NCI-H2227 (cell line): Measurements from ENCODE around the gene PNKD.
"Not testable (repeated sequence)": the region's sequence is repeated elsewhere in the genome, so short reads cannot be mapped to it uniquely, and the experiment has no call there.

Source experiments
- DNase-seq: peaks from one replicate; lab custom pipeline; 2025; ENCODE audit not compliant: unreplicated experiment; lab: John Stamatoyannopoulos, UW

Gene PNKD

GRCh38 chr2:218291318-218292047, 21.2 kb downstream of the PNKD start:
- DNase-seq: no peak

GRCh38 chr2:218292048-218293014, 22.0 kb downstream of the PNKD start, which contains the start of gene TMBIM1:
TMBIM1 (minus strand) TSS chr2:218292503; CDS start chr2:218282141, 10,362 bp downstream.
- DNase-seq: peak; percentile 49

DNA sequence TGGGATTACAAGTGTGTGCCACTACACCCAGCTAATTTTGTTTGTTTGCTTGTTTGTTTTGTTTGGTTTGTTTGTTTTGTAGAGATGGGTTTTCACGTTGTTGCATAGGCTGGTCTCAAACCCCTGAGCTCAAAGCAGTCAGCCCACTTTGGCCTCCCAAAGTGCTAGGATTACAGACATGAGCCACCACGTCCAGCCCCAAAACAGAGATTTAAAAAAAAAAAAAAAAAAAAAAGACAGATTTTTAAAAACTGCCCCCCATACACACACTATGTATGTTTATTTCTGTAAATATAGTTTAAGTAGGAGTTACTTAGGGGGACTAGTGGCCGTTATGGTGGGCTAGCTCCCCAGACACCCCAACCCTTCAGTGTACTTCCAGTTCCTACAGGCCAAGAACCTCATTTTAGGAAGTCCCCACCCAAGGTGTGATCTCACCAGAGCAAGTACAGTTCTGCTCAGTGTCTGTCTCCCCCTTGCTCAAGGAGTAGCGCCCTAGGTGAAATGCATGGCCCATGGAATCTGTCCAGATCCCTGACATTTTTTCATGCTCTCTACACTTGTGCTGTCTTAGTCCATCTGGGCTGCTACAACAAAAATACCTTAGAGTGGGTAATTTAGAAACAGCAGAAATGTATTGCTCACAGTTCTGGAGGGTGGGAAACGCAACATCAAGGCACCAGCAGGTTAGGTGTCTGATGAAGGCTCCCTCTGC, 23.6 kb downstream of the PNKD start:
- no peak for DNase-seq

DNA sequence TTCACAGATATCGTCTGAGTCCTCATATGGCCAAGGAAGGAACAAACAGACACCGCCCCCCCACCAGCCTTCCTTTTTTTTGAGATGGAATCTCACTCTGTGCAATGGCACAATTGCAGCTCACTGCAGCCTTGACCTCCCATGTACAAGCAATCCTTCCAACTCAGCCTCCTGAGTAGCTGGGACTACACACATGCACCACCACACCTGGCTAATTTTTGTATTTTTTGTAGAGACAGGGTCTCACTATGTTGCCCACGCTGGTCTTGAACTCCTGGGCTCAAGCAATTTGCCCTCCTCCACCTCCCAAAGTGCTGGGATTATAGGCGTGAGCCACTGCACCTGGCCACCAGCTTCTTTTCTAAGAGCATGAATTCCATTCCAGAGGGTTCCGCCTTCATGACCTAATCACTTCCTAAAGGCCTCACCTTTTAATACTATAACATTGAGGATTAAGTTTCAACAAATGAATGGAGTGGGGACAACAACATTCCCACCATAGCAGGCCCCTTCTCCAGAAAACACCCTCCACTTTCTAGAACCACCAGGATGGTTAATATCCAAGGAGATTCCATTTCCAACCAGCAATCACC, 24.2 kb downstream of the PNKD start:
- no peak for DNase-seq

DNA sequence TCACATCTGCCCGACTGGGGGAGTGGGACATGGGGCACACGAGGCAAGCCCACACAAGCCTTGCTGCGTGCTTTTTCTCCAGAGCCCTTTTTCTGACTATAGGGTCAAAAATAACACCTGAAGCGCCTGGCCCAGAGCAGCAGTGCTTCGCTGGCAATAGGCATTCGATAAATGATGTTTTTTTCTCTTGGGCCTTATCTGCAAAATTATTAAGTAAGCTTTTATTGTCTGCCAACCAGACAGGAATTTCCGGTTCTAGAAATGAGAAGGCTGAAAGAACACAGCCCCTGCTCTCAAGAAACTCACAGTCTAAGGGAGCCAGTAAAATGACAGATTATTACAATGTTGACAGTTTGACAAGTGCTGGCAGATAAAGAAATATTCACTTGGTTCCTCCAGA, 24.7 kb downstream of the PNKD start:
- DNase-seq: no peak

- DNase-seq: no peak
Measured at GRCh38 chr2:218296200-218296599, 25.9 kb downstream of the PNKD start.

- no peak for DNase-seq
Measured at GRCh38 chr2:218296847-218297246, 26.5 kb downstream of the PNKD start.

- DNase-seq: no peak
Measured at GRCh38 chr2:218298314-218298875, 28.1 kb downstream of the PNKD start.

DNA sequence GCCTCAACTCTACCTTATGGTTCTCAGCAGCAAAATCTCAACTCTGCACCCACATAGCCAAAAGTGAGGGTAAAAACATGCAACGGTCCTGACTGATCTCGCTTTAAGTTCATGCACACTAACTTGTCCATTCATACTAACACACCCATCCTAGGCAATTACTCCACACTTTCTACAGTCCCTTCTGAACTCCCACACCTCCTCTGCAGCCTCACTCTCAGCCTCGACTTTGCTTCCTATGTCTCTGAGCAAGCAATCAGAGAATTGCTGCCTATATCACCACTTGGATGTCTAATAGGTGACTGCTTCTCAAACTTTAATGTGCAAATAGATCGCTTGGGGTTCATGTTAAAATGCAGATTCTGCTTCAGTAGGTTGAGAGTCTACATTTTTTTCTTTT, 29.8 kb downstream of the PNKD start:
- no peak for DNase-seq

GRCh38 chr2:218301176-218301819, 31.0 kb downstream of the PNKD start:
- peak; percentile 93 for DNase-seq

DNA sequence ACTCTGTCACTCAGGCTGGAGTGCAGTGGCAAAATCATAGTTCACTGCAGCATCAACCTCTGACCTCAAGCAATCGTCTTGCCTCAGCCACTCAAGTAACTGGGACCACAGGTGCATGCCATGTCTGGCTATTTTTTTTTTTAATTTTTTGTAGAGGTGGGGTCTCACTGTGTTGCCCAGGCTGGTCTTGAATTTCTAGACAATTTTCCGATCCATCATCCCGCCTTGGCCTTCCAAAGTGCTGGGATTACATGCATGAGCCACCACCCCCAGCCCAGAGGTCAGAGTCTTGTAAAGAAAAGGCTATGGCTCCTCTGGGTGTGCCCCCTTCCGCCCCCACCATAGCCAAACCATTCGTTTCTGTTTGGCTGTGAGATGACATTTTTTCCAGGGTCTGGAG, 35.1 kb downstream of the PNKD start:
- no peak for DNase-seq

- no peak for DNase-seq
Measured at GRCh38 chr2:218306184-218306920, 36.0 kb downstream of the PNKD start.

DNA sequence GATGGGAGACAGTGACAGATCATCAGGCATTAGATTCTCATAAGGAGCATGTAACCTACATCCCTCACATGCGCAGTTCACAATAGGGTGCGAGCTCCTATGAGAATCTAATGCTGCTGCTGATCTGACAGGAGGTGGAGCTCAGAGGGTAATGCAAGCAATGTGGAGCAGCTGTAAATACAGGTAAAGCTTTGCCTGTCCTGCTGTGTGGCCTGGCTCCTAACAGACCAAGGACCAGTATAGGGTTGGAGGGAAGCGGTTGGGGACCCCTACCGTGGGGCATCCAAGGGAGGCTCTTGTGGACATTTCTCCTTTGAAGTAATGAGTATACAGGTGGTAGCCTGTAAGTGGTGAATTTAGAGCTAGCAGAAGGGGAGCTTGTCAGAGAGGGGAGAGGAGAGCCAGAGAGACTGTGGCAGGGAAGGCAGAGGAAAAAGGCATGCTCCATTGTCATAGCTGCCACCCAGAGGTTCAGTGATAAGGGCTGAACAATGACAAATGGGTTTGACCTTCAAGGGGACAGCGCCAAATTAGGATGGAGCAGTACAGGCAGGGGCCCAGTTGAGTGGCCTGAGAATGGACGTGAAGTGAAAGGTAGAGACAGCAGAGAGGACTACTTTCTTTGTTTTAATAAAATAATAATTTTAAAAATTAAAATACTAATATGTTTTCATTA, 37.2 kb downstream of the PNKD start:
- no peak for DNase-seq

DNA sequence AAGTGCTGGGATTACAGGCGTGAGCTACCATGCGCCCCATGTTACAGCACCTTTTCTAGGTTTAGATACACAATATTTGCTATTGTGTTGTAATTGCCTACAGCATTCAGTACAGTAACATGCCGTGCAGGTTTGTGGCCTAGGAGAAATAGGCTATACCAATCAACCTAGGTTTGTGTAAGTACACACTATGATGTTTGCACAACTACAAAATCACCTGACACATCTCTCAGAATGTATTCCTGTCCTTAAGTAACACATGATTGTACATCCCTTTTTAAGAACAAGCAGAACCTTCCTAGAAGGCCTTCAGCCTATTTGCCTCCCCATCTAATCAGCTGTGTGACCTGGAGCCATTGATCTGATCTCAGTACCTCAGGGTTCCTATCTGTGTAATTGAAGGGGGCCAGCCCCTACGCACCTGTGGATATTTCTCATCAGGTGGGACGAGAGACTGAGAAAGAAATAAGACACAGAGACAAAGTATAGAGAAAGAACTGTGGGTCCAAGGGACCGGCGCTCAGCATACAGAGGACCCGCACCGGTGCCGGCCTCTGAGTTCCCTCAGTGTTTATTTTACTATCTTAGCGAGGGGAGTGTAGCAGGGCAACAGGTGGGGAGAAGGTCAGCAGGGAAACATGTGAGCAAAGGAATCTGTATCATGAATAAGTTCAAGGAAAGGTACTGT, 40.7 kb downstream of the PNKD start:
- DNase-seq: no peak

GRCh38 chr2:218311541-218312266, 41.4 kb downstream of the PNKD start:
- not testable (repeated sequence) for DNase-seq

GRCh38 chr2:218312267-218312756, 42.0 kb downstream of the PNKD start:
- no peak for DNase-seq

- no peak for DNase-seq
Measured at GRCh38 chr2:218313356-218313755, 43.0 kb downstream of the PNKD start.
